Mesothelial cell of epicardium (in vitro differentiated cells): ENCODE measurements around the gene EAF1. TPM values are rescaled to one million over a fixed set of nuclear protein-coding genes. Genes with fewer than 3 reads are reported as not detected.

Experiments
- DNase-seq, 2 experiments: peaks; one replicate each; pipeline ENCODE4 v3.0.0; 2021; ENCODE audit warnings: low spot score in 2 of 2; ENCODE audit not compliant: unreplicated experiment in 2 of 2
- H3K27ac Mint-ChIP-seq: 2 replicates; pipeline ENCODE4 v1.8.0; 2021; ENCODE audit warnings: mixed read lengths
- H3K27me3 Mint-ChIP-seq: 2 replicates; pipeline ENCODE4 v1.8.0; 2021; ENCODE audit warnings: low read depth, mixed read lengths
- H3K36me3 Mint-ChIP-seq: 2 replicates; pipeline ENCODE4 v1.8.0; 2021; ENCODE audit warnings: mixed read lengths
- H3K4me1 Mint-ChIP-seq: 2 replicates; pipeline ENCODE4 v1.8.0; 2021; ENCODE audit warnings: mixed read lengths
- H3K4me3 Mint-ChIP-seq: 2 replicates; pipeline ENCODE4 v1.8.0; 2021; ENCODE audit warnings: mild to moderate bottlenecking, moderate library complexity, mixed read lengths
- H3K9me3 Mint-ChIP-seq: 2 replicates; pipeline ENCODE4 v1.8.0; 2021; ENCODE audit warnings: mixed read lengths
- total RNA-seq: library from RNA; stranded (reverse); gene quantifications from 3 replicates; pipeline ENCODE4 v1.2.1, GENCODE V29; 2021
- TF ChIP-seq, protein P1 (sequence below): fragments of 200-600 bp; sonication (generic); IDR thresholded peaks from one replicate; pipeline ENCODE4 v1.5.0; 2021; ENCODE audit warnings: antibody characterized with exemption; ENCODE audit not compliant: unreplicated experiment

Gene EAF1
- total RNA-seq, 1 donor from 2014 or later = 17.1 TPM

DNA sequence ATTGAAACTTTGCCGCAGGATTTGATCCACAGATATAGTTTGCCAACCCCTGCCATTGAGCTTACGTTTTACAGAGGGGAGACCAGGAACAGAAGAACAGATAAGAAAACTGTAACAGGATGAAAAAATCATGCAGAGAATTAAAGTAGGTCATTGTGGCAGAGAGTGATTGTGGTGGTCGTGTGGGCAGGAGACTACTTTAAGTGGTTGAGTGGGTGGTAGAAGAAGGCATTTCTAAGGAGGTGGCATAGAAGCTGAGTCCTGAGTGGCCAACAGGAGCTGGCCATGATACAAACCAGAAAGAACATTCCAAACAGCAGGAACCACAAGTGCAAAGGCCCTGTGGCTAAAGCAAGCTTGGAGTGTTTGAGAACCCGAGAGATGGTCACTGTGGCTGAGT, 59.6 kb downstream of the EAF1 start:
- Mint-ChIP-seq H3K27me3 (peaks cover 8% of the 10 kb centered on the region), H3K36me3 (peaks cover 13% of the 10 kb centered on the region), H3K27ac (no peak overlapping the region), H3K9me3 (peaks cover 6% of the 10 kb centered on the region), H3K4me3 (no peak overlapping the region), H3K4me1 (no peaks in the 10 kb centered on the region)
- TF ChIP-seq, protein P1, sequence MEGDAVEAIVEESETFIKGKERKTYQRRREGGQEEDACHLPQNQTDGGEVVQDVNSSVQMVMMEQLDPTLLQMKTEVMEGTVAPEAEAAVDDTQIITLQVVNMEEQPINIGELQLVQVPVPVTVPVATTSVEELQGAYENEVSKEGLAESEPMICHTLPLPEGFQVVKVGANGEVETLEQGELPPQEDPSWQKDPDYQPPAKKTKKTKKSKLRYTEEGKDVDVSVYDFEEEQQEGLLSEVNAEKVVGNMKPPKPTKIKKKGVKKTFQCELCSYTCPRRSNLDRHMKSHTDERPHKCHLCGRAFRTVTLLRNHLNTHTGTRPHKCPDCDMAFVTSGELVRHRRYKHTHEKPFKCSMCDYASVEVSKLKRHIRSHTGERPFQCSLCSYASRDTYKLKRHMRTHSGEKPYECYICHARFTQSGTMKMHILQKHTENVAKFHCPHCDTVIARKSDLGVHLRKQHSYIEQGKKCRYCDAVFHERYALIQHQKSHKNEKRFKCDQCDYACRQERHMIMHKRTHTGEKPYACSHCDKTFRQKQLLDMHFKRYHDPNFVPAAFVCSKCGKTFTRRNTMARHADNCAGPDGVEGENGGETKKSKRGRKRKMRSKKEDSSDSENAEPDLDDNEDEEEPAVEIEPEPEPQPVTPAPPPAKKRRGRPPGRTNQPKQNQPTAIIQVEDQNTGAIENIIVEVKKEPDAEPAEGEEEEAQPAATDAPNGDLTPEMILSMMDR = no peak
- DNase-seq = no peak

DNA sequence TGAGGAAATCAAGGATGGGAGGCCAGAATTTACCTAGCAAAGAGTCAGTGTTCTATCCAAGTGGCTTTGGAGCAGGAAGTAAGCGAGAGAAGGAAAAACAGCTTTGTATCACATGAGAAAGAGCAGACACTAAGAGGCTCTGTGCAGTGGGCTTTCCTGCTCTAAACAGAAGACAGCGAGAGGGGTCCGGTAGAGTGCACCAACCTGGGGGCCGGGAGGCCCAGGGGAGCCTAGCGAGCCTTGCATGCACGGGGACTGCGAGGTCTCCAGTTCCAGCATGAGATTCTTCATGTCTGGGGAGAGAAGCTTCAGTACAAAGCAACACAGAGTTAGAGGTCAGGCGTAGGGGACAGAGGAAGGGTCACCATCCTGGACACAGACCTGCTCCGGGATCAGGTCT, 60.6 kb downstream of the EAF1 start:
- DNase-seq = no peak
- H3K4me1 Mint-ChIP-seq = no peaks in the 10 kb centered on the region
- TF ChIP-seq, protein P1 = no peak
- no peak overlapping the region for H3K4me3 Mint-ChIP-seq
- peaks cover 3% of the 10 kb centered on the region for H3K9me3 Mint-ChIP-seq
- peaks cover 13% of the 10 kb centered on the region for H3K36me3 Mint-ChIP-seq
- H3K27ac Mint-ChIP-seq = no peak overlapping the region
- peaks cover 5% of the 10 kb centered on the region for H3K27me3 Mint-ChIP-seq

DNA sequence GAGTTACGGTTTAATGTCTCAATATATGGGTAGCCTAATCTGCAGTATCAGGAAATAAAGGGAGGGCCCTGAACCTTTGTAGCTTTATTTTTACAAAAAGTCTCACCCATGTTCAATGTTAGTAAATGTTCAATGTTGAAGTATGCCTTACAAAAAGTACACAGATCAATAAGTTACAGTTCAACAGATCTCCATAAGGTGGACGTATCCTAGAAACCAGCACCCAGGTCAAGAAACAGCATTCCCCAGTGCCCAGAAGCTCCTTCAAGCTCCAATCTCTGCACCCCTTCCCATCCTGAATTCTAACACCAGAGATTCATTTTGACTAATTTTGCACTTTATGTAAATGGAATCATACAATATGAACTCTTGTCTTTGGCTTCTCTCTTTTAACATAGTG, 62.8 kb downstream of the EAF1 start:
- Mint-ChIP-seq H3K27ac (no peak overlapping the region), H3K9me3 (no peaks in the 10 kb centered on the region), H3K27me3 (no peaks in the 10 kb centered on the region), H3K4me3 (no peak overlapping the region), H3K36me3 (peaks cover 13% of the 10 kb centered on the region), H3K4me1 (no peaks in the 10 kb centered on the region)
- TF ChIP-seq, protein P1 = no peak
- no peak for DNase-seq

DNA sequence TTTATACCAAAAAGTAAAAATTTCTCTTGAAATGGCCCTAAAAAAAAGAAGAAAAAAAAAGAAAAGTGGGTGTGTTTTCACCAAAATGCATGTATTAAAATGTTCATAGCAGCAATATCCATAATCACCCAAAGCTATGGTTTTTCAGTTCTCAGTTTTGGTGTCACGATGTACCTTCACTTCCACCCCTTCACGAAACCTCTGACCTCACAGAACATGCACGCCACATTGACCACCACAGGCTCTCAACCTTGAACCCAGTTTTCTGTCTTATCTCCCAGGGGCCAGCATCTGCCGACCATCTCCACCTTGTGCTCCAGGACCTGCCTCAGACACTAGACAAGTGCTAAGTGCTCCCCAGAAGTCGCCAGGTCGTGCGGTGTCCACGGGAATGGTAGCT, 63.7 kb downstream of the EAF1 start:
- TF ChIP-seq, protein P1 = no peak

More for the DNA sequence above, 63.7 kb downstream of the EAF1 start:
- Mint-ChIP-seq H3K27ac (no peak overlapping the region), H3K36me3 (peaks cover 9% of the 10 kb centered on the region), H3K27me3 (no peaks in the 10 kb centered on the region), H3K9me3 (no peaks in the 10 kb centered on the region), H3K4me3 (no peak overlapping the region), H3K4me1 (peaks cover 3% of the 10 kb centered on the region)
- no peak for DNase-seq

Other genes starting within 250 kb of the EAF1 start
- 41.7 to 44.6 TPM (median 42.4 TPM) in 3 replicates for gene CAPN7, start 221.4 kb upstream of the EAF1 start, total RNA-seq
- 78.7 to 88.6 TPM (median 80.5 TPM) in 3 replicates for gene SH3BP5, start 95.0 kb upstream of the EAF1 start, total RNA-seq
- 23.5 to 26.7 TPM (median 25.8 TPM) in 3 replicates for gene METTL6, start 54 bp upstream of the EAF1 start, total RNA-seq
- 9.1 to 10.0 TPM (median 10.0 TPM) in 3 replicates for gene COLQ, start 94.1 kb downstream of the EAF1 start, total RNA-seq
- gene HACL1, start 174.0 kb downstream of the EAF1 start, total RNA-seq = 25.1 to 25.4 TPM (median 25.3 TPM) in 3 replicates
- 10.7 to 12.5 TPM (median 12.3 TPM) in 3 replicates for gene BTD, start 174.1 kb downstream of the EAF1 start, total RNA-seq